Spleen (tissue), 11 donors: Measurements from ENCODE around the gene ZSCAN9. TPM values are rescaled to one million over a fixed set of nuclear protein-coding genes. Genes with fewer than 3 reads are reported as not detected.

Source experiments
- DNase-seq: peaks from one replicate; pipeline ENCODE4 v3.0.0-alpha.2; 2020
- H3K27ac ChIP-seq, 8 donors: fragments of 200-600 bp; sonication (generic) in 7 of 8; 1 replicate in 4 of 8; 2 replicates in 4 of 8; pipeline versions ENCODE4 v1.5.0 to v1.8.0; 2016 to 2021; ENCODE audit warnings: inconsistent platforms in 4 of 8, mild to moderate bottlenecking in 4 of 8, moderate library complexity in 1 of 8
- H3K27me3 ChIP-seq, 7 donors: fragments of 200-600 bp; sonication (generic) in 6 of 7; replicated peaks in 1 of 7; 1 replicate in 4 of 7; 2 replicates in 3 of 7; pipeline versions ENCODE4 v1.5.0 to v1.8.0; 2016 to 2021; ENCODE audit warnings: inconsistent platforms in 3 of 7, mild to moderate bottlenecking in 1 of 7
- H3K36me3 ChIP-seq, 6 donors: fragments of 200-600 bp; sonication (generic) in 5 of 6; 1 replicate in 4 of 6; 2 replicates in 2 of 6; pipeline versions ENCODE4 v1.5.0 to v1.8.0; 2016 to 2021; ENCODE audit warnings: inconsistent platforms in 2 of 6
- H3K4me1 ChIP-seq, 6 donors: fragments of 200-600 bp; sonication (generic) in 5 of 6; 1 replicate in 3 of 6; 2 replicates in 3 of 6; pipeline versions ENCODE4 v1.5.0 to v1.8.0; 2016 to 2021; ENCODE audit warnings: inconsistent platforms in 3 of 6
- H3K4me3 ChIP-seq, 8 donors: fragments of 200-600 bp; sonication (generic) in 7 of 8; 1 replicate in 4 of 8; 2 replicates in 4 of 8; pipeline versions ENCODE4 v1.5.0 to v1.8.0; 2016 to 2021; ENCODE audit warnings: inconsistent platforms in 4 of 8, mild to moderate bottlenecking in 4 of 8, moderate library complexity in 2 of 8
- H3K9me3 ChIP-seq, 8 donors: fragments of 200-600 bp; sonication (generic) in 7 of 8; 1 replicate in 4 of 8; 2 replicates in 4 of 8; pipeline versions ENCODE4 v1.5.0 to v1.8.0; 2016 to 2021; ENCODE audit warnings: inconsistent platforms in 4 of 8
- POLR2A ChIP-seq, 3 donors: fragments of 450-650 bp; IDR thresholded peaks; one replicate each; pipeline ENCODE4 v1.5.1; 2017; ENCODE audit warnings: antibody characterized with exemption in 3 of 3, mild to moderate bottlenecking in 1 of 3
- POLR2AphosphoS5 ChIP-seq, 3 donors: sonication (generic); formaldehyde crosslinking; IDR thresholded peaks; one replicate each; pipeline ENCODE4 v1.5.1; 2017; ENCODE audit warnings: antibody characterized with exemption in 3 of 3
- WGBS, 5 donors: extraction: QIAGEN DNeasy Blood & Tissue Kit in 3 of 5; methylation state at CpG; one replicate each; pipeline versions ENCODE4 v1.1.5 to v1.1.7; 2013 to 2018; 5-methylcytosine and 5-hydroxymethylcytosine counted together
- intact Hi-C: fragments of 100-400 bp; cut with DNase I; formaldehyde crosslinking; loops from one replicate; pipeline ENCODE4 v1.15.0; 2023; ENCODE audit warnings: low total_unique reads
- polyA plus RNA-seq, 3 donors: library from polyadenylated mRNA; stranded (reverse); fragments of 200-250 nt; gene quantifications; one replicate each; pipeline ENCODE4 v1.2.1, GENCODE V29; 2013
- total RNA-seq, 7 donors: library from RNA; depleted of rRNA in 3 of 7; stranded (reverse); fragments of >200 nt in 3 of 7; fragmentation: NEBNext Ultra II Directional in 4 of 7; extraction: Animal tissue kit (Norgen Biotek cat#: 25700) in 4 of 7; gene quantifications; one replicate each; pipeline versions ENCODE4 v1.1.0 to v1.2.1, GENCODE V29; 2016 to 2021
- TF ChIP-seq, protein P1 (sequence below), 11 experiments: fragments of 200-600 bp in 7 of 11; fragments of 450-650 bp in 4 of 11; sonication (generic) in 4 of 11; IDR thresholded peaks in 8 of 11; conservative IDR thresholded peaks in 3 of 11; 1 replicate in 7 of 11; 2 replicates in 4 of 11; pipeline versions ENCODE4 v1.4.0 to v1.8.0; 2016 to 2021; ENCODE audit warnings: antibody characterized with exemption in 11 of 11, inconsistent platforms in 4 of 11, mild to moderate bottlenecking in 1 of 11
- donor health status: healthy with polysubstance abuse.
- donor health status: DM: no; HTN: no; CAD: no; lungs with moderate emphysema.
- donor health status: DM: no; HTN: no; CAD: no.
- donor health status: Bipolar disorder and iron deficiency.
- donor health status: healthy.
- donor health status: DM: no; HTN: no; CAD: no.
- donor health status: DM: yes; HTN: yes; CAD: no.

The ZSCAN9 gene
- total and polyA plus RNA-seq, 10 donors = 6.9 to 25.7 (median 14.2) TPM

- peaks cover 3 to 31% (median 21%) of the 10 kb centered on the region in 6 donors for H3K36me3 ChIP-seq
- H3K27ac ChIP-seq = peak overlapping the region in 7 of 8 donors; percentile 61 to 82 (median 77)
- no peaks in the 10 kb centered on the region for H3K9me3 ChIP-seq
- peak; percentile 89 for DNase-seq
- WGBS, 5 donors = 0 to 1% (median 0%) methylated on average over 6 to 25 of the region's 25 CpGs
- H3K4me3 ChIP-seq = peak overlapping the region; percentile 70 to 96 (median 88)
- H3K4me1 ChIP-seq = peaks cover 7 to 57% (median 31%) of the 10 kb centered on the region in 6 donors
- TF ChIP-seq POLR2AphosphoS5 (IDR thresholded peaks at IDR 0.05) (peak in 1 of 3 donors; percentile 46), POLR2A (IDR thresholded peaks at IDR 0.05) (no peak)
- TF ChIP-seq, protein P1, sequence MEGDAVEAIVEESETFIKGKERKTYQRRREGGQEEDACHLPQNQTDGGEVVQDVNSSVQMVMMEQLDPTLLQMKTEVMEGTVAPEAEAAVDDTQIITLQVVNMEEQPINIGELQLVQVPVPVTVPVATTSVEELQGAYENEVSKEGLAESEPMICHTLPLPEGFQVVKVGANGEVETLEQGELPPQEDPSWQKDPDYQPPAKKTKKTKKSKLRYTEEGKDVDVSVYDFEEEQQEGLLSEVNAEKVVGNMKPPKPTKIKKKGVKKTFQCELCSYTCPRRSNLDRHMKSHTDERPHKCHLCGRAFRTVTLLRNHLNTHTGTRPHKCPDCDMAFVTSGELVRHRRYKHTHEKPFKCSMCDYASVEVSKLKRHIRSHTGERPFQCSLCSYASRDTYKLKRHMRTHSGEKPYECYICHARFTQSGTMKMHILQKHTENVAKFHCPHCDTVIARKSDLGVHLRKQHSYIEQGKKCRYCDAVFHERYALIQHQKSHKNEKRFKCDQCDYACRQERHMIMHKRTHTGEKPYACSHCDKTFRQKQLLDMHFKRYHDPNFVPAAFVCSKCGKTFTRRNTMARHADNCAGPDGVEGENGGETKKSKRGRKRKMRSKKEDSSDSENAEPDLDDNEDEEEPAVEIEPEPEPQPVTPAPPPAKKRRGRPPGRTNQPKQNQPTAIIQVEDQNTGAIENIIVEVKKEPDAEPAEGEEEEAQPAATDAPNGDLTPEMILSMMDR (IDR thresholded peaks at IDR 0.05 in 8 of 11, conservative IDR thresholded peaks at IDR 0.05 in 3 of 11) = no peak
- intact Hi-C loops = no loop called here
- peaks cover 0 to 6% (median 0%) of the 10 kb centered on the region in 7 donors for H3K27me3 ChIP-seq
Observed at GRCh38 chr6:28251661-28252008, 26.6 kb downstream of the ZSCAN9 start.

DNA sequence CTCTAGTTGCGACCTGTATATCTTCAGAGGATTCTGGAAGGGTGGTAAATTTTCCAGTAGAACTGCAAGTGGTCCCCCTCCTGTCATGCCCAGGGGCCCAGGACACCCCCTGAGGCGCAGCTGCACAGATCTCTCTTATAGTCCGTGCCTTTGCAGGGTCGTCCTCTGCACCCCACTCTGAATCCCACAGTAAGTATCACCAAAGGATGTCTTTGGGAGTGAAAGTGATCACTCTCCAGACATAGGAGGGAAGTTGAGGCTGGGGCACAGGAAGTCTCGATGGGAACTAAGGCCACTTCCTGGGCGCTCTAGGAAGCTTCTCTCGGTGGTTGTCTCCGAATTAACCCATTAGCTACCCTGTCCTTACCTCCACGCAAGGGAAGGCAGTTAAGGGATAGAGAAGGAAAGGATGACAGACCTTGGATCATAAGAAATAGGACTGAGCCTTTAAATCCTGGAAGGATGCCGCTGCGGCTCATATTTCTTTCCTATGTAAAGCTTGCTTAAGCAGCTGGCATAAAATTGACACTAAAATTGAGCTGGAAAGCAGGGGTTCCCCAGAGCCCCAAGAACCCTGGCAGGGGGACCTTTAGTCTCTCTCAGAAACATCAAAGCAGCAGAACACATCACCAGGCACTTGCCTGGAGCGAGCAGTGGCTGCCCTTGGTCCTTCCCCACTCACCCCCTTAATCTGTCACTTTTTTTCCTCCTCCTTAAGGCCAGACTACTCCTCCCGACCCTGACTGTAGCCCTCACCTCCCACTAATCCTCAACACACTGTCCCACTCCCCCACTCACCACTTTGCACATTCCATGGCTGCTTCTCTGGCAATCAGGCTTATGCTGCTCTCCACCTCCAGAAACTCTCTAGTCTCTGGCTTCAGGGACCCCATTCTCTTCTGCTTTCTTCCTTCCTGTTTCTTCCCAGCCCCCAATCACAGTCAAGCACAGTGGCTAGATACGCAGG lies 27.2 kb downstream of the ZSCAN9 start, which contains the start of gene ZKSCAN4:
ZKSCAN4 (minus strand) TSS at position 261 of the 967 bp plus-strand sequence. CDS start 289 bp downstream, outside the sequence.
- Histone ChIP-seq H3K27me3 (peaks cover 0 to 6% (median 0%) of the 10 kb centered on the region in 7 donors), H3K4me1 (peaks cover 7 to 57% (median 31%) of the 10 kb centered on the region in 6 donors), H3K9me3 (no peaks in the 10 kb centered on the region), H3K27ac (peak within 1 kb of the TSS in 7 of 8 donors; percentile 61 to 82 (median 77)), H3K4me3 (peak within 1 kb of the TSS; percentile 70 to 96 (median 88)), H3K36me3 (peaks cover 0 to 25% (median 14%) of the 10 kb centered on the region in 6 donors)
- 3 to 4% (median 4%) methylated on average over 13 to 14 of the region's 14 CpGs for WGBS, 5 donors
- TF ChIP-seq POLR2A (IDR thresholded peaks at IDR 0.05) = no peak
- peak in 2 of 3 donors; percentile 53 to 82 for TF ChIP-seq POLR2AphosphoS5 (IDR thresholded peaks at IDR 0.05)
- TF ChIP-seq, protein P1 (IDR thresholded peaks at IDR 0.05 in 8 of 11, conservative IDR thresholded peaks at IDR 0.05 in 3 of 11) = no peak
- peak; percentile 83 for DNase-seq
- intact Hi-C loops = no loop called here

DNA sequence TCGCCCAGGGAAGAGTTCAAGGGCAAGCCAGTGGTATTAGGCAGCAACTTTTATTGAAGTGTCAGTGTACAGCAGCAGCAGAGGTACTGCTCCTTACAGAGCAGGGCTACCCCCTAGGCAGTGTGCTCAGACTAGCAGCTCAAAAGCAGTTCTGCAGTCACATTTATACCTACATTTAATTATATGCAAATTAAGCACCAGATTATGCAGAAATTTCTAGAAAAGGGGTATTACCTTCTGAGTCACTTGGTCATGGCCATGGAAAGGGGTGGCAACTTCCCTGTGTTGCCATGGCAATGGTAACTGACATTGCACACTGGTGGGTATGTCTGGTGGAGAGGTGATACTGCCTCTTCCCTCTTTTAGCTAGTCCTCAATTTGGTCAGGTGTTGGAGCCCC lies 29.0 kb downstream of the ZSCAN9 start:
- TF ChIP-seq POLR2AphosphoS5 (IDR thresholded peaks at IDR 0.05) = peak in 1 of 3 donors; percentile 6
- TF ChIP-seq, protein P1 (IDR thresholded peaks at IDR 0.05 in 8 of 11, conservative IDR thresholded peaks at IDR 0.05 in 3 of 11) = no peak
- TF ChIP-seq POLR2A (IDR thresholded peaks at IDR 0.05) = no peak
- intact Hi-C loops = no loop called here
- Histone ChIP-seq H3K4me3 (peak overlapping the region in 1 of 8 donors; percentile 18), H3K27ac (peak overlapping the region in 5 of 8 donors; percentile 1 to 82 (median 78)), H3K36me3 (peaks cover 0 to 7% (median 0%) of the 10 kb centered on the region in 6 donors), H3K4me1 (peaks cover 7 to 47% (median 31%) of the 10 kb centered on the region in 6 donors), H3K27me3 (peaks cover 0 to 8% (median 0%) of the 10 kb centered on the region in 7 donors), H3K9me3 (peaks cover 0 to 5% (median under 1%) of the 10 kb centered on the region in 8 donors)
- no peak for DNase-seq
- WGBS, 5 donors = 78 to 96% (median 88%) methylated on average over 1 of the region's 1 CpG
